ENCODE results near the gene EFNB3. TPM values are rescaled to one million over a fixed set of nuclear protein-coding genes. Genes with fewer than 3 reads are reported as not detected.

Gene EFNB3
- total RNA-seq, 1 donor from 2014 or later: 6.4 TPM

GRCh38 chr17:7702776-7703175 is 2.2 kb upstream of the EFNB3 start:
- Mint-ChIP-seq H3K9me3 (ENCODE audit: low read depth) (no peaks in the 10 kb centered on the region), H3K27ac (ENCODE audit: unreplicated experiment) (no peak overlapping the region), H3K36me3 (ENCODE audit: low read depth) (peaks cover 2% of the 10 kb centered on the region), H3K4me1 (ENCODE audit: low read depth) (peaks cover 27% of the 10 kb centered on the region), H3K27me3 (ENCODE audit: low read depth) (peaks cover 11% of the 10 kb centered on the region), H3K4me3 (ENCODE audit: unreplicated experiment) (no peak overlapping the region)
- DNase-seq (ENCODE audit: low spot score): no peak
- no peak for TF ChIP-seq CTCF (IDR thresholded peaks at IDR 0.05)

- DNase-seq (ENCODE audit: low spot score): no peak
- TF ChIP-seq CTCF (IDR thresholded peaks at IDR 0.05): no peak
- H3K4me3 Mint-ChIP-seq (ENCODE audit: unreplicated experiment): peak overlapping the region; percentile 78
- peak overlapping the region; percentile 54 for H3K27ac Mint-ChIP-seq (ENCODE audit: unreplicated experiment)
- peaks cover 27% of the 10 kb centered on the region for H3K4me1 Mint-ChIP-seq (ENCODE audit: low read depth)
- no peaks in the 10 kb centered on the region for H3K9me3 Mint-ChIP-seq (ENCODE audit: low read depth)
- peaks cover 11% of the 10 kb centered on the region for H3K27me3 Mint-ChIP-seq (ENCODE audit: low read depth)
- peaks cover 2% of the 10 kb centered on the region for H3K36me3 Mint-ChIP-seq (ENCODE audit: low read depth)
Measured at GRCh38 chr17:7703584-7704479, 1.2 kb upstream of the EFNB3 start.

- H3K4me1 Mint-ChIP-seq (ENCODE audit: low read depth): peaks cover 27% of the 10 kb centered on the region
- peak; percentile 4 for TF ChIP-seq CTCF (IDR thresholded peaks at IDR 0.05)
Measured at GRCh38 chr17:7705269-7706255, 560 bp downstream of the EFNB3 start.

GRCh38 chr17:7706631-7707354 is 1.8 kb downstream of the EFNB3 start:
- no peaks in the 10 kb centered on the region for H3K9me3 Mint-ChIP-seq (ENCODE audit: low read depth)
- peaks cover 27% of the 10 kb centered on the region for H3K4me1 Mint-ChIP-seq (ENCODE audit: low read depth)
- no peak for TF ChIP-seq CTCF (IDR thresholded peaks at IDR 0.05)
- DNase-seq (ENCODE audit: low spot score): peak; percentile 52
- H3K27me3 Mint-ChIP-seq (ENCODE audit: low read depth): peaks cover 16% of the 10 kb centered on the region
- H3K36me3 Mint-ChIP-seq (ENCODE audit: low read depth): peaks cover 2% of the 10 kb centered on the region
- H3K4me3 Mint-ChIP-seq (ENCODE audit: unreplicated experiment): no peak overlapping the region
- H3K27ac Mint-ChIP-seq (ENCODE audit: unreplicated experiment): no peak overlapping the region

More at GRCh38 chr17:7705269-7706255, 560 bp downstream of the EFNB3 start:
- H3K27ac Mint-ChIP-seq (ENCODE audit: unreplicated experiment): no peak overlapping the region
- H3K27me3 Mint-ChIP-seq (ENCODE audit: low read depth): peaks cover 11% of the 10 kb centered on the region
- H3K9me3 Mint-ChIP-seq (ENCODE audit: low read depth): no peaks in the 10 kb centered on the region
- no peak for DNase-seq (ENCODE audit: low spot score)
- H3K36me3 Mint-ChIP-seq (ENCODE audit: low read depth): peaks cover 2% of the 10 kb centered on the region
- peak overlapping the region; percentile 78 for H3K4me3 Mint-ChIP-seq (ENCODE audit: unreplicated experiment)
